H1 (cell line): ENCODE data around the gene SRRM5. TPM values are rescaled to one million over a fixed set of nuclear protein-coding genes. Genes with fewer than 3 reads are reported as not detected.

Experiments
- CTCF ChIA-PET: fragments of 300-600 bp; sonication (Branson Sonifier 250); formaldehyde crosslinking; loops from one replicate; lab custom pipeline; 2021; ENCODE audit not compliant: partially characterized antibody; lab: Charles Lee
- POLR2A ChIA-PET: fragments of 300-600 bp; sonication (Branson Sonifier 250); formaldehyde crosslinking; loops from one replicate; lab custom pipeline; 2021; ENCODE audit warnings: inconsistent platforms; ENCODE audit not compliant: partially characterized antibody; lab: Charles Lee
- DNase-seq, 2 experiments: peaks; one replicate each; pipeline versions ENCODE4 v3.0.0 to v3.0.0-alpha.2; 2010 to 2022; ENCODE audit warnings: low spot score in 2 of 2, low read depth in 1 of 2, mixed read lengths in 1 of 2
- FAIRE-seq: peaks from 2 replicates; lab custom pipeline; 2011; peaks lifted over from hg19 to GRCh38; lab: Jason Lieb, UNC
- H2AFZ ChIP-seq: 2 replicates; pipeline ENCODE4 v1.8.1; 2012; ENCODE audit warnings: low read length, inconsistent platforms
- H2AK5ac ChIP-seq: 2 replicates; pipeline ENCODE4 v1.6.1; 2013; ENCODE audit warnings: low read depth, low read length
- H2BK120ac ChIP-seq: replicated peaks from 2 replicates; pipeline ENCODE3; 2013; ENCODE audit warnings: low read depth, low read length, inconsistent platforms
- H2BK12ac ChIP-seq: 2 replicates; pipeline ENCODE4 v1.6.1; 2013; ENCODE audit warnings: low read depth, low read length
- H2BK15ac ChIP-seq: 2 replicates; pipeline ENCODE4 v1.6.1; 2013; ENCODE audit warnings: low read length
- H2BK20ac ChIP-seq: 2 replicates; pipeline ENCODE4 v1.6.1; 2013; ENCODE audit warnings: low read length
- H2BK5ac ChIP-seq: 2 replicates; pipeline ENCODE4 v1.6.1; 2013; ENCODE audit warnings: low read depth, low read length
- H3K14ac ChIP-seq: 2 replicates; pipeline ENCODE4 v1.6.1; 2013; ENCODE audit warnings: inconsistent platforms; ENCODE audit not compliant: insufficient read length
- H3K18ac ChIP-seq: 2 replicates; pipeline ENCODE4 v1.6.1; 2013; ENCODE audit warnings: low read length; ENCODE audit errors: extremely low read depth
- H3K23ac ChIP-seq: 2 replicates; pipeline ENCODE4 v1.6.1; 2013; ENCODE audit warnings: inconsistent platforms; ENCODE audit not compliant: insufficient read length
- H3K23me2 ChIP-seq: 2 replicates; pipeline ENCODE4 v1.6.1; 2013; ENCODE audit warnings: low read depth, low read length
- H3K27ac ChIP-seq: 2 replicates; pipeline ENCODE4 v1.6.1; 2011; ENCODE audit warnings: low read depth, low read length, inconsistent platforms
- H3K27me3 ChIP-seq, 4 experiments: replicated peaks in 1 of 4; 1 replicate in 1 of 4; 2 replicates in 3 of 4; pipeline versions ENCODE4 v1.6.1 to v1.8.1; 2011 to 2013; ENCODE audit warnings: low read length in 3 of 4, mild to moderate bottlenecking in 3 of 4, inconsistent platforms in 2 of 4, mixed read lengths in 2 of 4, moderate library complexity in 1 of 4; ENCODE audit not compliant: control insufficient read depth in 3 of 4, insufficient read depth in 3 of 4; ENCODE audit errors: extremely low read depth in 1 of 4
- H3K36me3 ChIP-seq, 4 experiments: 2 replicates each; pipeline versions ENCODE4 v1.6.1 to v1.8.1; 2011 to 2013; ENCODE audit warnings: mild to moderate bottlenecking in 4 of 4, low read length in 3 of 4, moderate library complexity in 2 of 4, control low read depth in 1 of 4, inconsistent platforms in 1 of 4; ENCODE audit not compliant: insufficient read depth in 4 of 4, control insufficient read depth in 2 of 4
- H3K4ac ChIP-seq: replicated peaks from 2 replicates; pipeline ENCODE3; 2013; ENCODE audit warnings: low read length, low read depth, mixed read lengths, inconsistent platforms; ENCODE audit not compliant: insufficient read length
- H3K4me1 ChIP-seq, 4 experiments: replicated peaks in 1 of 4; 1 replicate in 1 of 4; 2 replicates in 3 of 4; pipeline versions ENCODE4 v1.6.1 to v1.8.1; 2011 to 2013; ENCODE audit warnings: low read length in 3 of 4, inconsistent platforms in 2 of 4, mixed read lengths in 1 of 4; ENCODE audit not compliant: insufficient read depth in 4 of 4, control insufficient read depth in 3 of 4
- H3K4me2 ChIP-seq, 2 experiments: 2 replicates each; pipeline versions ENCODE4 v1.6.1 to v1.8.1; 2011 to 2013; ENCODE audit warnings: low read depth in 2 of 2, low read length in 2 of 2, control low read depth in 1 of 2, inconsistent platforms in 1 of 2, mild to moderate bottlenecking in 1 of 2; ENCODE audit not compliant: insufficient read depth in 1 of 2
- H3K4me3 ChIP-seq, 4 experiments: fragments of 200-600, 300-600 bp in 1 of 4; sonication (generic), shearing (Covaris generic), sonication (Bioruptor Twin) in 1 of 4; 2 replicates each; pipeline versions ENCODE4 v1.5.1 to v1.8.1; 2011 to 2016; ENCODE audit warnings: low read length in 4 of 4, low read depth in 3 of 4, control low read depth in 2 of 4, inconsistent platforms in 2 of 4, mild to moderate bottlenecking in 2 of 4, mixed read lengths in 1 of 4, moderate library complexity in 1 of 4; ENCODE audit not compliant: insufficient read depth in 2 of 4; ENCODE audit errors: extremely low read depth in 1 of 4
- H3K56ac ChIP-seq: replicated peaks from 2 replicates; pipeline ENCODE3; 2013; ENCODE audit warnings: low read depth, mild to moderate bottlenecking, mixed read lengths, low read length, inconsistent platforms; ENCODE audit not compliant: insufficient read length
- H3K79me1 ChIP-seq: 2 replicates; pipeline ENCODE4 v1.6.1; 2013; ENCODE audit warnings: low read depth, low read length, control low read depth
- H3K79me2 ChIP-seq, 2 experiments: 2 replicates each; pipeline versions ENCODE4 v1.6.1 to v1.8.1; 2012 to 2013; ENCODE audit warnings: low read length in 2 of 2, mild to moderate bottlenecking in 2 of 2, inconsistent platforms in 1 of 2; ENCODE audit not compliant: insufficient read depth in 2 of 2, control insufficient read depth in 1 of 2
- H3K9ac ChIP-seq, 4 experiments: replicated peaks in 1 of 4; 1 replicate in 1 of 4; 2 replicates in 3 of 4; pipeline versions ENCODE4 v1.6.1 to v1.8.1; 2011 to 2013; ENCODE audit warnings: low read depth in 3 of 4, low read length in 3 of 4, control low read depth in 2 of 4, mild to moderate bottlenecking in 2 of 4, moderate library complexity in 2 of 4, inconsistent platforms in 1 of 4; ENCODE audit errors: extremely low read depth in 1 of 4
- H3K9me3 ChIP-seq, 2 experiments: 2 replicates each; pipeline versions ENCODE4 v1.6.1 to v1.8.1; 2012 to 2013; ENCODE audit warnings: mild to moderate bottlenecking in 2 of 2, moderate library complexity in 2 of 2, control low read depth in 1 of 2, inconsistent platforms in 1 of 2, low read depth in 1 of 2, low read length in 1 of 2, mixed read lengths in 1 of 2; ENCODE audit not compliant: insufficient read depth in 2 of 2
- H4K20me1 ChIP-seq, 2 experiments: replicated peaks in 1 of 2; 2 replicates each; pipeline versions ENCODE3 to v1.8.1; 2011 to 2013; ENCODE audit warnings: inconsistent platforms in 2 of 2, low read length in 2 of 2, mild to moderate bottlenecking in 1 of 2; ENCODE audit not compliant: insufficient read depth in 2 of 2, control insufficient read depth in 1 of 2
- H4K5ac ChIP-seq: 2 replicates; pipeline ENCODE4 v1.6.1; 2013; ENCODE audit warnings: low read length, low read depth, mixed read lengths, inconsistent platforms; ENCODE audit not compliant: insufficient read length
- H4K8ac ChIP-seq: 2 replicates; pipeline ENCODE4 v1.8.0; 2013; ENCODE audit warnings: mild to moderate bottlenecking, moderate library complexity, low read length, inconsistent platforms; ENCODE audit not compliant: insufficient read depth; ENCODE audit errors: extremely low read depth
- H4K91ac ChIP-seq: replicated peaks from 2 replicates; pipeline ENCODE3; 2013; ENCODE audit warnings: low read length, mixed read lengths, inconsistent platforms; ENCODE audit not compliant: insufficient read length
- HDAC6 ChIP-seq: IDR thresholded peaks from one replicate; pipeline ENCODE4 v1.7.1; 2012; ENCODE audit warnings: low read depth, mild to moderate bottlenecking, inconsistent platforms, low read length, moderate library complexity
- SRF ChIP-seq: IDR thresholded peaks from 2 replicates; pipeline ENCODE4 v1.6.1; 2011; ENCODE audit warnings: mild to moderate bottlenecking, low read depth, low read length, moderate library complexity
- ZNF274 ChIP-seq: IDR thresholded peaks from 2 replicates; pipeline ENCODE4 v1.7.0; 2012; ENCODE audit warnings: low read length, borderline replicate concordance; ENCODE audit errors: extremely low read depth
- WGBS, 2 experiments: shearing (Covaris generic) in 1 of 2; methylation state at CpG; one replicate each; pipeline versions ENCODE4 v1.1.6 to v1.1.7; 2013 to 2015; ENCODE audit warnings: low lambda C conversion rate in 2 of 2, mixed read lengths in 2 of 2, inconsistent platforms in 1 of 2, low coverage in 1 of 2, missing lambda C conversion rate in 1 of 2; ENCODE audit not compliant: insufficient replicate concordance in 2 of 2, insufficient coverage in 1 of 2, insufficient read length in 1 of 2; ENCODE audit errors: extremely low coverage in 1 of 2, missing lambda C conversion rate in 1 of 2; 5-methylcytosine and 5-hydroxymethylcytosine counted together
- polyA plus RNA-seq, 7 experiments: library from polyadenylated mRNA; depleted of rRNA in 3 of 7; stranded (reverse) in 5 of 7; unstranded in 2 of 7; fragments of >200 nt in 5 of 7; fragments of 200-250 nt in 2 of 7; gene quantifications; 1 replicate in 5 of 7; 2 replicates in 1 of 7; 4 replicates in 1 of 7; pipeline versions ENCODE4 v1.2.1 to v1.2.3, GENCODE V29; 2011 to 2013; ENCODE audit warnings: missing spikeins in 2 of 7, mixed read lengths in 2 of 7
- total RNA-seq: library from RNA; stranded (reverse); fragmentation: NEBNext Ultra II Directional; extraction: Animal tissue kit (Norgen Biotek cat#: 25700); gene quantifications from 2 replicates; pipeline ENCODE4 v1.2.1, GENCODE V29; 2021
- TF ChIP-seq, protein P1 (sequence below), 3 experiments: IDR thresholded peaks; 1 replicate in 2 of 3; 2 replicates in 1 of 3; pipeline versions ENCODE4 v1.5.1 to v1.6.1; 2011; ENCODE audit warnings: low read length in 3 of 3, mild to moderate bottlenecking in 3 of 3, inconsistent platforms in 2 of 3, low read depth in 1 of 3, moderate library complexity in 1 of 3; ENCODE audit not compliant: insufficient read depth in 1 of 3; ENCODE audit errors: control extremely low read depth in 1 of 3

SRRM5 gene
- total and polyA plus RNA-seq, 2 of the 8 experiments (the other 6 are each of a cell fraction or from before 2014, with no cell fraction given), result 0.06 to 0.11 TPM

DNA sequence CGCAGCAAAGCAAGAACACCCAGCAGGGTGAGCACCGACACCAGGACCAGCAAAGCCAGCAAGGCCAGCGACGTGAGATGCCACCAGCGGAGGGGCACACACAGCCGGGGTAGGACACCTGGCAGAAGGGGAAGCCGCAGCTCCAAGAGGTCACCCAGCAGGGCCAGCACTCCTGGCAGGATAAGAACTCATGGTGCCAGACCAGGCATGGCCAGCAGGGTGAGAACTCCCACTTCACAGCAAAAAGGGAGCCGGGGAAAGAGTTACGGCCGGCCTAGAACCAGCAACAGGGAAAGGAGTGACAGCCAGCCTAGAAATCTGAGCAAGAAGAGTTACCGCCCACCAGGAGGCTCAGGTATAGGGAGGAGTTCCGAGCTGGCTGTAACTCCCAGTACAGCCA lies 486 bp downstream of the SRRM5 start:
- CTCF ChIA-PET, result interaction anchor here (1.2 to 1.8 kb wide), 2 partner anchors 13 to 26 kb away, joined by 3 to 9 read pairs; no protein-coding TSS in a partner anchor
- FAIRE-seq, result no peak
- H4K20me1 ChIP-seq, result peaks cover 0 to 8% of the 10 kb centered on the region in 2 experiments

More for the DNA sequence above, 486 bp downstream of the SRRM5 start:
- no peak overlapping the region for H2AK5ac ChIP-seq
- no peaks in the 10 kb centered on the region for H3K4me1 ChIP-seq
- no peaks in the 10 kb centered on the region for H3K23me2 ChIP-seq
- H2BK5ac ChIP-seq, result no peak overlapping the region
- 89% methylated on average over 12 of the region's 12 CpGs; no CpG with 5 or more reads in 1 of the 2 experiments for whole genome bisulfite sequencing, 2 experiments
- no peak overlapping the region for H4K91ac ChIP-seq
- no peak overlapping the region for H4K5ac ChIP-seq
- H3K79me1 ChIP-seq, result peaks cover 7% of the 10 kb centered on the region; the same call in 1 of the 2 replicates
- H3K9me3 ChIP-seq, result no peaks in the 10 kb centered on the region; a peak in 1 of 4 replicates
- H3K23ac ChIP-seq, result no peak overlapping the region
- no peak overlapping the region for H3K14ac ChIP-seq
- no peaks in the 10 kb centered on the region for H3K27me3 ChIP-seq
- H3K4me3 ChIP-seq, result no peak overlapping the region
- peaks cover 0 to 4% (median 1%) of the 10 kb centered on the region in 4 experiments; a peak in 2 of 8 replicates for H3K36me3 ChIP-seq
- H3K18ac ChIP-seq, result no peak overlapping the region
- H2BK12ac ChIP-seq, result no peak overlapping the region
- no peak overlapping the region for H3K56ac ChIP-seq
- H3K79me2 ChIP-seq, result peaks cover 0 to 9% of the 10 kb centered on the region in 2 experiments; a peak in 2 of 4 replicates
- DNase-seq, result no peak
- H2BK120ac ChIP-seq, result no peak overlapping the region
- no peak overlapping the region for H3K27ac ChIP-seq
- no peak overlapping the region for H3K4ac ChIP-seq
- H2AFZ ChIP-seq, result no peak overlapping the region
- H4K8ac ChIP-seq, result no peak overlapping the region; the same call in 1 of the 2 replicates
- H2BK20ac ChIP-seq, result no peak overlapping the region
- no peak for TF ChIP-seq HDAC6
- no peak for TF ChIP-seq ZNF274
- TF ChIP-seq SRF, result no peak
- TF ChIP-seq, protein P1, sequence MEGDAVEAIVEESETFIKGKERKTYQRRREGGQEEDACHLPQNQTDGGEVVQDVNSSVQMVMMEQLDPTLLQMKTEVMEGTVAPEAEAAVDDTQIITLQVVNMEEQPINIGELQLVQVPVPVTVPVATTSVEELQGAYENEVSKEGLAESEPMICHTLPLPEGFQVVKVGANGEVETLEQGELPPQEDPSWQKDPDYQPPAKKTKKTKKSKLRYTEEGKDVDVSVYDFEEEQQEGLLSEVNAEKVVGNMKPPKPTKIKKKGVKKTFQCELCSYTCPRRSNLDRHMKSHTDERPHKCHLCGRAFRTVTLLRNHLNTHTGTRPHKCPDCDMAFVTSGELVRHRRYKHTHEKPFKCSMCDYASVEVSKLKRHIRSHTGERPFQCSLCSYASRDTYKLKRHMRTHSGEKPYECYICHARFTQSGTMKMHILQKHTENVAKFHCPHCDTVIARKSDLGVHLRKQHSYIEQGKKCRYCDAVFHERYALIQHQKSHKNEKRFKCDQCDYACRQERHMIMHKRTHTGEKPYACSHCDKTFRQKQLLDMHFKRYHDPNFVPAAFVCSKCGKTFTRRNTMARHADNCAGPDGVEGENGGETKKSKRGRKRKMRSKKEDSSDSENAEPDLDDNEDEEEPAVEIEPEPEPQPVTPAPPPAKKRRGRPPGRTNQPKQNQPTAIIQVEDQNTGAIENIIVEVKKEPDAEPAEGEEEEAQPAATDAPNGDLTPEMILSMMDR (IDR thresholded peaks at IDR 0.05; ENCODE audit: control extremely low read depth in 1 of 3, insufficient read depth in 1 of 3, low read depth in 1 of 3, low read length in 3 of 3), result 0 out of 4 replicates have a peak, but pooled peaks of 1 of the 3 experiments have one; percentile 10
- TF ChIP-seq, all 59 proteins: peak for 1
- Histone ChIP-seq H3K9ac (no peak overlapping the region), H3K4me2 (no peak overlapping the region), H2BK15ac (no peak overlapping the region)
- POLR2A ChIA-PET, result interaction anchor here (1.8 kb wide), 1 partner anchor 12 kb away, joined by 6 read pairs; no protein-coding TSS in a partner anchor
